H9 (cell line): ENCODE data around the gene TUBA4A. TPM values are rescaled to one million over a fixed set of nuclear protein-coding genes. Genes with fewer than 3 reads are reported as not detected.

Experiments used
- DNase-seq: peaks from one replicate; pipeline ENCODE4 v3.0.0-alpha.2; 2017
- H2AFZ ChIP-seq: one replicate; pipeline ENCODE4 v1.6.1; 2013; ENCODE audit warnings: mild to moderate bottlenecking, low read length, control low read depth, moderate library complexity
- H2AK5ac ChIP-seq: 2 replicates; pipeline ENCODE4 v1.6.1; 2013; ENCODE audit warnings: low read length, control low read depth, mixed read lengths; ENCODE audit not compliant: insufficient read length
- H2BK120ac ChIP-seq: one replicate; pipeline ENCODE4 v1.6.1; 2013; ENCODE audit warnings: low read depth, mild to moderate bottlenecking, low read length, control low read depth, inconsistent platforms; ENCODE audit not compliant: poor library complexity, severe bottlenecking
- H2BK12ac ChIP-seq: 2 replicates; pipeline ENCODE4 v1.6.1; 2013; ENCODE audit warnings: low read length, control low read depth, mixed read lengths, low read depth; ENCODE audit not compliant: insufficient read length
- H2BK15ac ChIP-seq: 2 replicates; pipeline ENCODE4 v1.6.1; 2013; ENCODE audit warnings: low read depth, low read length, control low read depth
- H2BK20ac ChIP-seq: one replicate; pipeline ENCODE4 v1.6.1; 2013; ENCODE audit warnings: low read depth, mild to moderate bottlenecking, low read length, control low read depth, inconsistent platforms; ENCODE audit not compliant: poor library complexity, severe bottlenecking
- H2BK5ac ChIP-seq: 2 replicates; pipeline ENCODE4 v1.6.1; 2013; ENCODE audit warnings: low read length, control low read depth, mixed read lengths; ENCODE audit not compliant: insufficient read length
- H3K14ac ChIP-seq: 2 replicates; pipeline ENCODE4 v1.6.1; 2013; ENCODE audit warnings: low read length, control low read depth; ENCODE audit not compliant: insufficient read depth
- H3K18ac ChIP-seq: 2 replicates; pipeline ENCODE4 v1.6.1; 2013; ENCODE audit warnings: low read depth, mild to moderate bottlenecking, mixed read lengths, low read length, control low read depth; ENCODE audit not compliant: insufficient read length
- H3K23ac ChIP-seq: 2 replicates; pipeline ENCODE4 v1.6.1; 2013; ENCODE audit warnings: low read length, control low read depth, mixed read lengths, low read depth; ENCODE audit not compliant: insufficient read length
- H3K23me2 ChIP-seq: 2 replicates; pipeline ENCODE4 v1.6.1; 2013; ENCODE audit warnings: low read depth, mild to moderate bottlenecking, mixed read lengths, low read length, control low read depth; ENCODE audit not compliant: insufficient read length, poor library complexity, severe bottlenecking
- H3K27ac ChIP-seq: 2 replicates; pipeline ENCODE4 v1.5.1; 2013; ENCODE audit warnings: low read length, control low read depth, mixed read lengths, low read depth; ENCODE audit not compliant: insufficient read length
- H3K27me3 ChIP-seq: 2 replicates; pipeline ENCODE4 v1.6.1; 2013; ENCODE audit warnings: low read length, control low read depth, inconsistent platforms; ENCODE audit not compliant: insufficient read depth
- H3K4ac ChIP-seq: 2 replicates; pipeline ENCODE4 v1.6.1; 2013; ENCODE audit warnings: low read depth, mild to moderate bottlenecking, control low read depth, inconsistent platforms, low read length, moderate library complexity
- H3K4me1 ChIP-seq: 2 replicates; pipeline ENCODE4 v1.6.1; 2013; ENCODE audit warnings: low read length, control low read depth, inconsistent platforms; ENCODE audit not compliant: insufficient read depth
- H3K4me2 ChIP-seq: 2 replicates; pipeline ENCODE4 v1.6.1; 2013; ENCODE audit warnings: low read length, control low read depth, mixed read lengths; ENCODE audit not compliant: insufficient read length, insufficient read depth
- H3K56ac ChIP-seq: 2 replicates; pipeline ENCODE4 v1.6.1; 2013; ENCODE audit warnings: low read depth, mild to moderate bottlenecking, mixed read lengths, low read length, control low read depth; ENCODE audit not compliant: insufficient read length
- H3K79me1 ChIP-seq: 2 replicates; pipeline ENCODE4 v1.6.1; 2013; ENCODE audit warnings: low read depth, mild to moderate bottlenecking, moderate library complexity, low read length, control low read depth, inconsistent platforms; ENCODE audit not compliant: insufficient read depth, poor library complexity, severe bottlenecking
- H3K79me2 ChIP-seq: 2 replicates; pipeline ENCODE4 v1.6.1; 2013; ENCODE audit warnings: low read length, control low read depth, inconsistent platforms; ENCODE audit not compliant: insufficient read depth
- H3K9ac ChIP-seq: 2 replicates; pipeline ENCODE4 v1.6.1; 2013; ENCODE audit warnings: low read length, control low read depth, mixed read lengths; ENCODE audit not compliant: insufficient read length; ENCODE audit errors: extremely low read depth
- H3K9me3 ChIP-seq: one replicate; pipeline ENCODE4 v1.6.1; 2013; ENCODE audit warnings: low read depth, low read length, inconsistent platforms; ENCODE audit not compliant: control insufficient read depth
- H3T11ph ChIP-seq: one replicate; pipeline ENCODE4 v1.6.1; 2013; ENCODE audit warnings: mild to moderate bottlenecking, low read length, control low read depth, inconsistent platforms
- H4K20me1 ChIP-seq: one replicate; pipeline ENCODE4 v1.6.1; 2013; ENCODE audit not compliant: control insufficient read depth, insufficient read length, insufficient read depth
- H4K5ac ChIP-seq: 2 replicates; pipeline ENCODE4 v1.6.1; 2013; ENCODE audit warnings: low read depth, mild to moderate bottlenecking, mixed read lengths, low read length, control low read depth; ENCODE audit not compliant: insufficient read length
- H4K8ac ChIP-seq: replicated peaks from 2 replicates; pipeline ENCODE4 v1.6.1; 2013; ENCODE audit warnings: low read length, control low read depth, mixed read lengths, low read depth; ENCODE audit not compliant: insufficient read length
- H4K91ac ChIP-seq: 2 replicates; pipeline ENCODE4 v1.6.1; 2013; ENCODE audit warnings: low read depth, mild to moderate bottlenecking, moderate library complexity, mixed read lengths, low read length, control low read depth; ENCODE audit not compliant: insufficient read length
- H3K27ac Mint-ChIP-seq, 3 experiments: 2 replicates in 2 of 3; 3 replicates in 1 of 3; pipeline ENCODE4 v1.8.0; 2020 to 2021; ENCODE audit warnings: mixed read lengths in 3 of 3, mild to moderate bottlenecking in 1 of 3, moderate library complexity in 1 of 3
- H3K27me3 Mint-ChIP-seq: 2 replicates; pipeline ENCODE4 v1.8.0; 2021; ENCODE audit warnings: low read depth, mild to moderate bottlenecking, moderate library complexity, mixed read lengths
- H3K36me3 Mint-ChIP-seq, 3 experiments: 2 replicates in 2 of 3; 3 replicates in 1 of 3; pipeline ENCODE4 v1.8.0; 2020 to 2021; ENCODE audit warnings: low read depth in 3 of 3, mixed read lengths in 3 of 3; ENCODE audit not compliant: insufficient read depth in 1 of 3
- H3K4me1 Mint-ChIP-seq, 2 experiments: 2 replicates each; pipeline ENCODE4 v1.8.0; 2020; ENCODE audit warnings: mixed read lengths in 2 of 2
- H3K4me3 Mint-ChIP-seq, 2 experiments: 2 replicates in 1 of 2; 3 replicates in 1 of 2; pipeline ENCODE4 v1.8.0; 2020 to 2021; ENCODE audit warnings: mild to moderate bottlenecking in 2 of 2, mixed read lengths in 2 of 2, moderate library complexity in 1 of 2
- H3K9me3 Mint-ChIP-seq, 2 experiments: 2 replicates in 1 of 2; 3 replicates in 1 of 2; pipeline ENCODE4 v1.8.0; 2020; ENCODE audit warnings: mild to moderate bottlenecking in 2 of 2, mixed read lengths in 2 of 2, moderate library complexity in 1 of 2
- WGBS: extraction: QIAGEN DNeasy Blood & Tissue Kit; methylation state at CpG from one replicate; pipeline ENCODE4 v1.1.7; 2013; ENCODE audit warnings: missing lambda C conversion rate, low lambda C conversion rate, mixed read lengths; ENCODE audit not compliant: insufficient read length; ENCODE audit errors: extremely low coverage; 5-methylcytosine and 5-hydroxymethylcytosine counted together
- total RNA-seq: library from RNA; stranded (reverse); gene quantifications from 2 replicates; pipeline ENCODE4 v1.2.1, GENCODE V29; 2021
- TF ChIP-seq, protein P1 (sequence below): fragments of 200-600 bp; sonication (generic); conservative IDR thresholded peaks from 3 replicates; pipeline ENCODE4 v1.8.0; 2021; ENCODE audit warnings: antibody characterized with exemption, mild to moderate bottlenecking

Gene TUBA4A
- total RNA-seq, 1 experiment from 2014 or later, result 25.5 TPM

DNA sequence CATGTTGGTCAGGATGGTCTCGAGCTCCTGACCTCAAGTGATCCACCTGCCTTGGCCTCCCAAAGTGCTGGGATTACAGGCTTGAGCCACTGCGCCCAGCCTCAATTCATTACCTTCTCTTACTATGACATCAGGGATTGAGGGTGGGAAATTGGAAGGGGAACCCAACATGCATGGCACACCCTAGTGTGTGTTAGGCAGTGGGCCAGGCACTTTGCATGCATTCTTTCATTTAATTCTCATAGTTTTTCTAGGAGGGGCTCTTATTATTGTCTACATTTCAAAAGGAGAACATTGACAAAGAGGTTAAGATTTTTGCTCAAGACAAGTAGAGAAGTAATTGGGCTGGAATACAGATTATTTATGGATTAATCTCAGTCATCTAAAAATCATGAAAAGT, 14.6 kb upstream of the TUBA4A start:
- H2BK12ac ChIP-seq, result no peak overlapping the region
- no peak overlapping the region for H4K8ac ChIP-seq
- Mint-ChIP-seq H3K27ac (no peak overlapping the region), H3K4me1 (peaks cover 2 to 5% of the 10 kb centered on the region in 2 experiments; a peak in 2 of 4 replicates), H3K36me3 (no peaks in the 10 kb centered on the region), H3K27me3 (peaks cover 44% of the 10 kb centered on the region), H3K9me3 (no peaks in the 10 kb centered on the region), H3K4me3 (no peak overlapping the region)
- no peak overlapping the region for H3K4ac ChIP-seq
- no peak overlapping the region for H4K91ac ChIP-seq
- H3K23ac ChIP-seq, result no peak overlapping the region
- H2AFZ ChIP-seq, result no peak overlapping the region
- H3K27me3 ChIP-seq, result no peaks in the 10 kb centered on the region
- H2BK5ac ChIP-seq, result no peak overlapping the region
- H4K5ac ChIP-seq, result no peak overlapping the region
- H3K4me1 ChIP-seq, result no peaks in the 10 kb centered on the region
- DNase-seq, result no peak
- H3T11ph ChIP-seq, result no peak overlapping the region
- no peaks in the 10 kb centered on the region for H3K9me3 ChIP-seq
- no peak overlapping the region for H3K4me2 ChIP-seq
- no peak overlapping the region for H3K56ac ChIP-seq
- TF ChIP-seq, protein P1, sequence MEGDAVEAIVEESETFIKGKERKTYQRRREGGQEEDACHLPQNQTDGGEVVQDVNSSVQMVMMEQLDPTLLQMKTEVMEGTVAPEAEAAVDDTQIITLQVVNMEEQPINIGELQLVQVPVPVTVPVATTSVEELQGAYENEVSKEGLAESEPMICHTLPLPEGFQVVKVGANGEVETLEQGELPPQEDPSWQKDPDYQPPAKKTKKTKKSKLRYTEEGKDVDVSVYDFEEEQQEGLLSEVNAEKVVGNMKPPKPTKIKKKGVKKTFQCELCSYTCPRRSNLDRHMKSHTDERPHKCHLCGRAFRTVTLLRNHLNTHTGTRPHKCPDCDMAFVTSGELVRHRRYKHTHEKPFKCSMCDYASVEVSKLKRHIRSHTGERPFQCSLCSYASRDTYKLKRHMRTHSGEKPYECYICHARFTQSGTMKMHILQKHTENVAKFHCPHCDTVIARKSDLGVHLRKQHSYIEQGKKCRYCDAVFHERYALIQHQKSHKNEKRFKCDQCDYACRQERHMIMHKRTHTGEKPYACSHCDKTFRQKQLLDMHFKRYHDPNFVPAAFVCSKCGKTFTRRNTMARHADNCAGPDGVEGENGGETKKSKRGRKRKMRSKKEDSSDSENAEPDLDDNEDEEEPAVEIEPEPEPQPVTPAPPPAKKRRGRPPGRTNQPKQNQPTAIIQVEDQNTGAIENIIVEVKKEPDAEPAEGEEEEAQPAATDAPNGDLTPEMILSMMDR, result no peak
- H3K14ac ChIP-seq, result no peak overlapping the region
- H3K18ac ChIP-seq, result no peak overlapping the region
- H3K23me2 ChIP-seq, result no peaks in the 10 kb centered on the region
- no peak overlapping the region for H2BK20ac ChIP-seq
- no peaks in the 10 kb centered on the region for H3K79me1 ChIP-seq
- H2BK15ac ChIP-seq, result no peak overlapping the region
- H2BK120ac ChIP-seq, result no peak overlapping the region
- WGBS, result no CpG with 5 or more reads among the region's 2 CpGs
- H2AK5ac ChIP-seq, result no peak overlapping the region
- H3K79me2 ChIP-seq, result no peaks in the 10 kb centered on the region
- no peak overlapping the region for H3K27ac ChIP-seq
- no peaks in the 10 kb centered on the region for H4K20me1 ChIP-seq
- no peak overlapping the region for H3K9ac ChIP-seq
